CD14-positive monocyte (primary cell): ENCODE results near the gene UGT1A5. TPM values are rescaled to one million over a fixed set of nuclear protein-coding genes. Genes with fewer than 3 reads are reported as not detected.

ENCODE experiments used
- DNase-seq, 3 donors: peaks; one replicate each; pipeline ENCODE4 v3.0.0-alpha.2; 2011 to 2022
- H2AFZ ChIP-seq: 2 replicates; pipeline ENCODE4 v1.6.0; 2012; ENCODE audit warnings: mild to moderate bottlenecking, low read depth, low read length, inconsistent platforms; ENCODE audit not compliant: insufficient read depth, poor library complexity, severe bottlenecking
- H3K27ac ChIP-seq, 2 donors: 1 replicate in 1 of 2; 2 replicates in 1 of 2; pipeline ENCODE4 v1.5.1; 2012 to 2013; ENCODE audit warnings: low read length in 2 of 2, control low read depth in 1 of 2, inconsistent platforms in 1 of 2, low read depth in 1 of 2, mild to moderate bottlenecking in 1 of 2
- H3K27me3 ChIP-seq, 2 donors: one replicate each; pipeline versions ENCODE4 v1.6.0 to v1.6.1; 2011 to 2013; ENCODE audit warnings: low read length in 2 of 2; ENCODE audit not compliant: control insufficient read depth in 2 of 2, insufficient read depth in 2 of 2
- H3K36me3 ChIP-seq, 2 donors: replicated peaks in 1 of 2; 1 replicate in 1 of 2; 2 replicates in 1 of 2; pipeline versions ENCODE4 v1.5.1 to v1.6.1; 2012 to 2013; ENCODE audit warnings: low read length in 2 of 2, control low read depth in 1 of 2, inconsistent platforms in 1 of 2, mild to moderate bottlenecking in 1 of 2; ENCODE audit not compliant: insufficient read depth in 2 of 2, control insufficient read depth in 1 of 2
- H3K4me1 ChIP-seq, 2 donors: 1 replicate in 1 of 2; 2 replicates in 1 of 2; pipeline versions ENCODE4 v1.5.1 to v1.6.1; 2012 to 2013; ENCODE audit warnings: low read length in 2 of 2, control low read depth in 1 of 2, inconsistent platforms in 1 of 2, mild to moderate bottlenecking in 1 of 2, moderate library complexity in 1 of 2; ENCODE audit not compliant: insufficient read depth in 2 of 2, control insufficient read depth in 1 of 2
- H3K4me2 ChIP-seq: replicated peaks from 2 replicates; pipeline ENCODE3; 2012; ENCODE audit warnings: low read length, moderate library complexity, mild to moderate bottlenecking; ENCODE audit not compliant: poor library complexity, severe bottlenecking; ENCODE audit errors: extremely low read depth
- H3K4me3 ChIP-seq, 3 experiments: fragments of 200-600 bp in 1 of 3; sonication (generic) in 1 of 3; replicated peaks in 1 of 3; 1 replicate in 2 of 3; 2 replicates in 1 of 3; pipeline ENCODE4 v1.5.1; 2011 to 2013; ENCODE audit warnings: low read length in 3 of 3, mild to moderate bottlenecking in 3 of 3, control low read depth in 2 of 3, low read depth in 2 of 3, inconsistent platforms in 1 of 3, moderate library complexity in 1 of 3
- H3K79me2 ChIP-seq: 2 replicates; pipeline ENCODE4 v1.6.0; 2012; ENCODE audit warnings: mild to moderate bottlenecking, control low read depth, inconsistent platforms, low read length, moderate library complexity; ENCODE audit not compliant: insufficient read depth
- H3K9ac ChIP-seq: 2 replicates; pipeline ENCODE4 v1.6.0; 2017; ENCODE audit warnings: low read length, mild to moderate bottlenecking; ENCODE audit not compliant: insufficient read depth, poor library complexity, severe bottlenecking
- H3K9me3 ChIP-seq, 2 donors: replicated peaks in 1 of 2; 1 replicate in 1 of 2; 2 replicates in 1 of 2; pipeline versions ENCODE4 v1.5.1 to v1.6.1; 2012 to 2013; ENCODE audit warnings: low read length in 2 of 2, control low read depth in 1 of 2; ENCODE audit not compliant: control insufficient read depth in 1 of 2, insufficient read depth in 1 of 2
- H4K20me1 ChIP-seq: 2 replicates; pipeline ENCODE4 v1.6.0; 2012; ENCODE audit warnings: mild to moderate bottlenecking, low read length, control low read depth, moderate library complexity; ENCODE audit not compliant: insufficient read depth
- H3K27ac Mint-ChIP-seq, 7 donors: one replicate each; pipeline ENCODE4 v1.8.0; 2020; ENCODE audit warnings: mild to moderate bottlenecking in 7 of 7, mixed read lengths in 7 of 7, moderate library complexity in 6 of 7, inconsistent platforms in 2 of 7
- H3K27me3 Mint-ChIP-seq, 3 donors: one replicate each; pipeline ENCODE4 v1.8.0; 2021 to 2022; ENCODE audit warnings: low read depth in 3 of 3, mild to moderate bottlenecking in 3 of 3, mixed read lengths in 3 of 3, moderate library complexity in 3 of 3, inconsistent platforms in 1 of 3
- H3K36me3 Mint-ChIP-seq, 2 donors: one replicate each; pipeline ENCODE4 v1.8.0; 2020; ENCODE audit warnings: mixed read lengths in 2 of 2, inconsistent platforms in 1 of 2, mild to moderate bottlenecking in 1 of 2
- H3K4me1 Mint-ChIP-seq: one replicate; pipeline ENCODE4 v1.8.0; 2020; ENCODE audit warnings: mild to moderate bottlenecking, mixed read lengths
- H3K4me3 Mint-ChIP-seq, 2 donors: one replicate each; pipeline ENCODE4 v1.8.0; 2020; ENCODE audit warnings: mild to moderate bottlenecking in 2 of 2, mixed read lengths in 2 of 2, moderate library complexity in 1 of 2
- H3K9me3 Mint-ChIP-seq, 7 donors: one replicate each; pipeline ENCODE4 v1.8.0; 2020 to 2022; ENCODE audit warnings: mixed read lengths in 7 of 7, mild to moderate bottlenecking in 6 of 7, moderate library complexity in 6 of 7, inconsistent platforms in 2 of 7
- WGBS: methylation state at CpG from one replicate; pipeline ENCODE4 v1.1.5; 2013; ENCODE audit warnings: missing lambda C conversion rate; ENCODE audit not compliant: insufficient coverage; 5-methylcytosine and 5-hydroxymethylcytosine counted together
- intact Hi-C, 2 donors: fragments of 100-400 bp; cut with micrococcal nuclease; formaldehyde crosslinking; loops; one replicate each; pipeline versions ENCODE4 v1.15.0 to v1.15.1; 2023
- polyA plus RNA-seq, 3 donors: library from polyadenylated mRNA; depleted of rRNA in 1 of 3; unstranded in 2 of 3; stranded (reverse) in 1 of 3; fragments of 300-500 nt in 2 of 3; fragments of >200 nt in 1 of 3; fragmentation: Illumina TruSeq in 2 of 3; gene quantifications; 1 replicate in 2 of 3; 2 replicates in 1 of 3; pipeline ENCODE4 v1.2.3, GENCODE V29; 2012 to 2021
- TF ChIP-seq, protein P1 (sequence below): fragments of 200-600 bp; IDR thresholded peaks from one replicate; pipeline ENCODE4 v1.8.0; 2022; ENCODE audit warnings: antibody characterized with exemption, mild to moderate bottlenecking

UGT1A5 gene
- polyA plus RNA-seq, 3 donors = not detected

DNA sequence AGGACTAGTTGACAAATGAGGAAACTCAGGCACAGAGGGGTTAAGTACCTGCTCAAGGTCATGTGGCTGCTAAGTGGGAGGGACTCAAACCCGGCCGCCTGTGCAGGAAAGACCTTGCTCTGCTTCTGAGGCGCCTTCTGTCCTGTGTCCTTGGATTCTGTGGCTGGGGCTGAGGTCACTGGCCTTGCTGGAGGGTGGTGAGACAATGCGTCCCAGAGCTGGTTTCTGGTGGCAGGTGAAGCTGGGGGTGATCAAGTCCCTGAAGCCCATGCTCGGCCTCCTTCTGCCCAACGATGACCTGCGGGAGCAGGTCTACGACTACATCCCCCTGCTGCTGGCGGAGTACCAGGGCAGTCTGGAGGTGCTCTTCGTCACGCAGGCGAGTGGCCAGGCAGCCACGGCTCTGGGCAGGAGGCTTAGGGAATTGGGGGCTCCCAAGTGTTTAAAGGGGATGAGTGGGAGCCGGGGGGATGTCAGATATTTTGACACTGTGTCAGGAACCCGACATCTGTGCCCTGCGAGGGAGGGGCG is 81.5 kb downstream of the UGT1A5 start:
- no peak overlapping the region for H3K9ac ChIP-seq
- no peaks in the 10 kb centered on the region for H3K79me2 ChIP-seq
- no peak overlapping the region for H3K4me2 ChIP-seq
- H3K4me3 Mint-ChIP-seq = no peak overlapping the region
- H3K27ac Mint-ChIP-seq = no peak overlapping the region
- no peaks in the 10 kb centered on the region for H3K36me3 Mint-ChIP-seq
- 89% methylated on average over 17 of the region's 17 CpGs for WGBS
- no peak overlapping the region for H3K4me3 ChIP-seq
- peaks cover 0 to 2% (median 0%) of the 10 kb centered on the region in 7 donors for H3K9me3 Mint-ChIP-seq
- no peak overlapping the region for H3K27ac ChIP-seq
- H3K9me3 ChIP-seq = no peaks in the 10 kb centered on the region
- no peaks in the 10 kb centered on the region for H4K20me1 ChIP-seq
- H2AFZ ChIP-seq = no peak overlapping the region
- no peak for DNase-seq
- peaks cover 0 to 9% (median 5%) of the 10 kb centered on the region in 3 donors for H3K27me3 Mint-ChIP-seq
- H3K4me1 ChIP-seq = no peaks in the 10 kb centered on the region
- intact Hi-C loops = no loop called here
- no peaks in the 10 kb centered on the region for H3K4me1 Mint-ChIP-seq
- TF ChIP-seq, protein P1, sequence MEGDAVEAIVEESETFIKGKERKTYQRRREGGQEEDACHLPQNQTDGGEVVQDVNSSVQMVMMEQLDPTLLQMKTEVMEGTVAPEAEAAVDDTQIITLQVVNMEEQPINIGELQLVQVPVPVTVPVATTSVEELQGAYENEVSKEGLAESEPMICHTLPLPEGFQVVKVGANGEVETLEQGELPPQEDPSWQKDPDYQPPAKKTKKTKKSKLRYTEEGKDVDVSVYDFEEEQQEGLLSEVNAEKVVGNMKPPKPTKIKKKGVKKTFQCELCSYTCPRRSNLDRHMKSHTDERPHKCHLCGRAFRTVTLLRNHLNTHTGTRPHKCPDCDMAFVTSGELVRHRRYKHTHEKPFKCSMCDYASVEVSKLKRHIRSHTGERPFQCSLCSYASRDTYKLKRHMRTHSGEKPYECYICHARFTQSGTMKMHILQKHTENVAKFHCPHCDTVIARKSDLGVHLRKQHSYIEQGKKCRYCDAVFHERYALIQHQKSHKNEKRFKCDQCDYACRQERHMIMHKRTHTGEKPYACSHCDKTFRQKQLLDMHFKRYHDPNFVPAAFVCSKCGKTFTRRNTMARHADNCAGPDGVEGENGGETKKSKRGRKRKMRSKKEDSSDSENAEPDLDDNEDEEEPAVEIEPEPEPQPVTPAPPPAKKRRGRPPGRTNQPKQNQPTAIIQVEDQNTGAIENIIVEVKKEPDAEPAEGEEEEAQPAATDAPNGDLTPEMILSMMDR = no peak
- no peaks in the 10 kb centered on the region for H3K36me3 ChIP-seq
- H3K27me3 ChIP-seq = no peaks in the 10 kb centered on the region

DNA sequence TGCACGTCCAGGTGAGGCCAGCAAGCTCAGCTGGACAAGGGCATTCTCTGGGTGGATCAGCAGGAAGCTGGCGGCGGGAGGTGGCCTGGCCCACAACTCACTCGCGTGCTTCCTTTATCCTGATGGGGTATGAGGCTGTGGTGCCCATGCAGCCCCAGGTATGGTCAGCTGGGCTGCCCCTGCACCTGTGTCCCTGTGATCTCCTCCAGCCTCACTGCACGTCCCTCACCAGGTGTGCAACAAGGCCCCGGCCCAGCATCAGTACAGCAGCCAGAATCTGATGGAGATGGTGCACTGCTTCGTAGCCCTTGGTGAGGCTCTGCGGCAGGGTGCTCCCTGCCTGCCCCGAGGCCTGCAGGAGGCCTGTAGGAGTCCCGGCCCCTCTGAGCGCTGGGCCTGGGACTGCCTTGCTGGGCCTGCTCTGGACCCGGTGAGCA is 83.0 kb downstream of the UGT1A5 start:
- Histone ChIP-seq H3K36me3 (no peaks in the 10 kb centered on the region), H3K9ac (no peak overlapping the region), H3K27ac (no peak overlapping the region), H3K79me2 (no peaks in the 10 kb centered on the region), H3K4me3 (no peak overlapping the region), H4K20me1 (no peaks in the 10 kb centered on the region), H3K4me2 (no peak overlapping the region), H2AFZ (no peak overlapping the region), H3K9me3 (no peaks in the 10 kb centered on the region), H3K27me3 (no peaks in the 10 kb centered on the region), H3K4me1 (no peaks in the 10 kb centered on the region)
- H3K27ac Mint-ChIP-seq = no peak overlapping the region
- peaks cover 0 to 2% (median 0%) of the 10 kb centered on the region in 7 donors for H3K9me3 Mint-ChIP-seq
- H3K36me3 Mint-ChIP-seq = no peaks in the 10 kb centered on the region
- no peak overlapping the region for H3K4me3 Mint-ChIP-seq
- no peaks in the 10 kb centered on the region for H3K4me1 Mint-ChIP-seq
- DNase-seq = no peak
- H3K27me3 Mint-ChIP-seq = peaks cover 0 to 9% (median 7%) of the 10 kb centered on the region in 3 donors
- intact Hi-C loops = no loop called here
- TF ChIP-seq, protein P1 = no peak
- 97% methylated on average over 13 of the region's 13 CpGs for WGBS
